ENCODE results near the gene STAT3. TPM values are rescaled to one million over a fixed set of nuclear protein-coding genes. Genes with fewer than 3 reads are reported as not detected.
A peak's percentile ranks its signal among the peaks of the same experiment; 100 is the strongest.

The STAT3 gene
- total and polyA plus RNA-seq, 9 of the 15 experiments (the other 6 are each of a cell fraction or from before 2014, with no cell fraction given): 90.0 to 179 (median 114) TPM

GRCh38 chr17:42322382-42323267 lies 65.6 kb downstream of the STAT3 start (continued):
- no peak for TF ChIP-seq BCLAF1 (IDR thresholded peaks at IDR 0.05; ENCODE audit: borderline replicate concordance in 1 of 2, control insufficient read depth in 1 of 2, low read depth in 2 of 2, low read length in 1 of 2)
- TF ChIP-seq SOX6 (IDR thresholded peaks at IDR 0.05): peak; percentile 64; the same call in 1 of the 2 replicates
- TF ChIP-seq SLC30A9 (CRISPR knock-in tag; IDR thresholded peaks at IDR 0.05): no peak
- TF ChIP-seq ARID3A (IDR thresholded peaks at IDR 0.05; ENCODE audit: borderline replicate concordance, low read depth, low read length): no peak
- 0 out of 2 replicates have a peak, but pooled peaks have one; percentile 15 for TF ChIP-seq USF1 (CRISPR knock-in tag; IDR thresholded peaks at IDR 0.05)
- TF ChIP-seq ZKSCAN1 (IDR thresholded peaks at IDR 0.05; ENCODE audit: low read depth, low read length): peak; percentile 80
- TF ChIP-seq NR1H2 (CRISPR knock-in tag; IDR thresholded peaks at IDR 0.05): no peak
- no peak for TF ChIP-seq ZNF124 (CRISPR knock-in tag; IDR thresholded peaks at IDR 0.05)
- no peak for TF ChIP-seq ZSCAN29 (IDR thresholded peaks at IDR 0.05)
- no peak; the same call in 1 of the 2 replicates for TF ChIP-seq CREB3L1 (IDR thresholded peaks at IDR 0.05; ENCODE audit: borderline replicate concordance, low read depth)
- peak; percentile 22 for TF ChIP-seq ZFP36 (IDR thresholded peaks at IDR 0.05; ENCODE audit: low read depth, low read length, partially characterized antibody)
- no peak for TF ChIP-seq TRIM25 (IDR thresholded peaks at IDR 0.05; ENCODE audit: borderline replicate concordance)
- TF ChIP-seq KDM1A (IDR thresholded peaks at IDR 0.05): peak in 1 of 2 experiments; percentile 26; a peak in 1 of 4 replicates
- no peak for TF ChIP-seq ZFP91 (CRISPR knock-in tag; IDR thresholded peaks at IDR 0.05)
- TF ChIP-seq TCF3 (CRISPR knock-in tag; IDR thresholded peaks at IDR 0.05): no peak
